Mesenchymal stem cell (in vitro differentiated cells and primary cell): ENCODE data around the gene ADPRH.

Experiments
- DNase-seq: peaks from one replicate; pipeline ENCODE4 v3.0.0-alpha.2; 2013
- H2AFZ ChIP-seq: one replicate; pipeline ENCODE4 v1.6.1; 2013; ENCODE audit warnings: low read depth, mild to moderate bottlenecking, control low read depth, inconsistent platforms, low read length, moderate library complexity
- H2AK5ac ChIP-seq: 2 replicates; pipeline ENCODE4 v1.6.1; 2013; ENCODE audit warnings: low read length, moderate library complexity, mild to moderate bottlenecking, inconsistent platforms; ENCODE audit not compliant: severe bottlenecking
- H2BK120ac ChIP-seq: one replicate; pipeline ENCODE4 v1.6.1; 2013; ENCODE audit warnings: low read depth, mild to moderate bottlenecking, inconsistent platforms, low read length, moderate library complexity
- H2BK12ac ChIP-seq, 2 experiments: one replicate each; pipeline ENCODE4 v1.6.1; 2013; ENCODE audit warnings: inconsistent platforms in 2 of 2, low read length in 2 of 2, mild to moderate bottlenecking in 2 of 2, moderate library complexity in 2 of 2, control low read depth in 1 of 2
- H2BK15ac ChIP-seq: one replicate; pipeline ENCODE4 v1.6.1; 2013; ENCODE audit warnings: mild to moderate bottlenecking, low read depth, inconsistent platforms; ENCODE audit not compliant: poor library complexity, severe bottlenecking
- H2BK5ac ChIP-seq: 2 replicates; pipeline ENCODE4 v1.6.1; 2013; ENCODE audit warnings: low read depth, mild to moderate bottlenecking, low read length, control low read depth, inconsistent platforms; ENCODE audit not compliant: poor library complexity, severe bottlenecking
- H3K14ac ChIP-seq, 2 experiments: one replicate each; pipeline ENCODE4 v1.6.1; 2013; ENCODE audit warnings: inconsistent platforms in 2 of 2, low read length in 2 of 2, control low read depth in 1 of 2, mild to moderate bottlenecking in 1 of 2, moderate library complexity in 1 of 2
- H3K18ac ChIP-seq, 2 experiments: one replicate each; pipeline ENCODE4 v1.6.1; 2013; ENCODE audit warnings: inconsistent platforms in 2 of 2, low read length in 2 of 2, control low read depth in 1 of 2, low read depth in 1 of 2, mild to moderate bottlenecking in 1 of 2
- H3K23ac ChIP-seq, 2 experiments: one replicate each; pipeline ENCODE4 v1.6.1; 2013; ENCODE audit warnings: inconsistent platforms in 2 of 2, low read length in 2 of 2, mild to moderate bottlenecking in 2 of 2, moderate library complexity in 2 of 2, control low read depth in 1 of 2
- H3K27ac ChIP-seq: 2 replicates; pipeline ENCODE4 v1.5.1; 2013; ENCODE audit warnings: mild to moderate bottlenecking, moderate library complexity, low read length, control low read depth, inconsistent platforms; ENCODE audit not compliant: poor library complexity, severe bottlenecking
- H3K27me3 ChIP-seq, 2 experiments: 2 replicates each; pipeline versions ENCODE4 v1.6.1 to v1.7.0; 2013; ENCODE audit warnings: low read length in 2 of 2, mild to moderate bottlenecking in 2 of 2, moderate library complexity in 2 of 2, control low read depth in 1 of 2, inconsistent platforms in 1 of 2; ENCODE audit not compliant: control insufficient read depth in 1 of 2, insufficient read depth in 1 of 2
- H3K36me3 ChIP-seq, 2 experiments: 2 replicates each; pipeline versions ENCODE4 v1.6.1 to v1.7.0; 2013; ENCODE audit warnings: low read length in 2 of 2, control low read depth in 1 of 2, inconsistent platforms in 1 of 2, low read depth in 1 of 2, mild to moderate bottlenecking in 1 of 2; ENCODE audit not compliant: insufficient read depth in 2 of 2, control insufficient read depth in 1 of 2
- H3K4ac ChIP-seq, 2 experiments: one replicate each; pipeline ENCODE4 v1.6.1; 2013; ENCODE audit warnings: inconsistent platforms in 2 of 2, low read length in 2 of 2, mild to moderate bottlenecking in 2 of 2, moderate library complexity in 2 of 2, control low read depth in 1 of 2, low read depth in 1 of 2
- H3K4me1 ChIP-seq: 2 replicates; pipeline ENCODE4 v1.6.1; 2013; ENCODE audit warnings: low read depth, low read length, control low read depth; ENCODE audit not compliant: control insufficient read depth, insufficient read depth
- H3K4me2 ChIP-seq: 2 replicates; pipeline ENCODE4 v1.6.1; 2013; ENCODE audit warnings: low read length, mild to moderate bottlenecking, inconsistent platforms; ENCODE audit not compliant: poor library complexity, severe bottlenecking
- H3K4me3 ChIP-seq, 2 experiments: 2 replicates each; pipeline versions ENCODE4 v1.5.1 to v1.7.0; 2013; ENCODE audit warnings: low read length in 2 of 2, mild to moderate bottlenecking in 2 of 2, control low read depth in 1 of 2, low read depth in 1 of 2; ENCODE audit not compliant: insufficient read depth in 1 of 2
- H3K79me1 ChIP-seq: replicated peaks from 2 replicates; pipeline ENCODE4 v1.6.1; 2013; ENCODE audit warnings: mild to moderate bottlenecking, control low read depth, low read length, inconsistent platforms; ENCODE audit not compliant: poor library complexity, severe bottlenecking
- H3K9ac ChIP-seq: 2 replicates; pipeline ENCODE4 v1.7.0; 2013; ENCODE audit warnings: mild to moderate bottlenecking, low read length, moderate library complexity
- H3K9me3 ChIP-seq: 2 replicates; pipeline ENCODE4 v1.7.0; 2013; ENCODE audit warnings: mild to moderate bottlenecking, low read length; ENCODE audit not compliant: control insufficient read depth
- H4K8ac ChIP-seq: one replicate; pipeline ENCODE4 v1.6.1; 2013; ENCODE audit warnings: inconsistent platforms, mild to moderate bottlenecking, low read length, moderate library complexity
- H4K91ac ChIP-seq: one replicate; pipeline ENCODE4 v1.6.1; 2013; ENCODE audit warnings: mild to moderate bottlenecking, low read length, inconsistent platforms
- WGBS: methylation state at CpG from one replicate; pipeline ENCODE4 v1.1.7; 2013; ENCODE audit warnings: mixed read lengths; 5-methylcytosine and 5-hydroxymethylcytosine counted together

ADPRH gene

GRCh38 chr3:119637679-119638477 is 58.6 kb downstream of the ADPRH start:
- H3K4ac ChIP-seq: peak overlapping the region; percentile 60 to 82
- H3K36me3 ChIP-seq: no peaks in the 10 kb centered on the region
- H3K4me2 ChIP-seq: no peak overlapping the region
- H2AFZ ChIP-seq: peak overlapping the region; percentile 72
- peak; percentile 95 for DNase-seq
- peak overlapping the region; percentile 86 for H4K8ac ChIP-seq
- peaks cover 7% of the 10 kb centered on the region for H3K4me1 ChIP-seq
- 53% methylated on average over 2 of the region's 3 CpGs for WGBS
- peak overlapping the region; percentile 92 for H4K91ac ChIP-seq
- H3K23ac ChIP-seq: peak overlapping the region in 1 of 2 experiments; percentile 2
- peak overlapping the region; percentile 60 for H2AK5ac ChIP-seq
- H2BK120ac ChIP-seq: peak overlapping the region; percentile 99
- H3K27ac ChIP-seq: peak overlapping the region; percentile 72
- peak overlapping the region in 1 of 2 experiments; percentile 95 for H2BK12ac ChIP-seq
- H3K4me3 ChIP-seq: peak overlapping the region in 1 of 2 experiments; percentile 43
- peak overlapping the region; percentile 91 to 99 for H3K18ac ChIP-seq
- peak overlapping the region; percentile 85 for H3K9ac ChIP-seq
- no peak overlapping the region for H2BK5ac ChIP-seq
- H3K14ac ChIP-seq: no peak overlapping the region
- H3K79me1 ChIP-seq: no peaks in the 10 kb centered on the region
- H3K9me3 ChIP-seq: no peaks in the 10 kb centered on the region
- H3K27me3 ChIP-seq: no peaks in the 10 kb centered on the region
- H2BK15ac ChIP-seq: peak overlapping the region; percentile 70
